GM23248 (cell line): ENCODE results near the gene PDCD10. TPM values are rescaled to one million over a fixed set of nuclear protein-coding genes. Genes with fewer than 3 reads are reported as not detected.

ENCODE experiments used
- DNase-seq: peaks from one replicate; pipeline ENCODE4 v3.0.0-alpha.2; 2015
- H2AFZ ChIP-seq: fragments of 200-600 bp; sonication (generic); 2 replicates; pipeline ENCODE4 v1.6.1; 2016; ENCODE audit warnings: antibody characterized with exemption
- H3F3A ChIP-seq: fragments of 200-600 bp; sonication (generic); 2 replicates; pipeline ENCODE4 v1.6.1; 2016; ENCODE audit warnings: mild to moderate bottlenecking, antibody characterized with exemption, mixed run types; ENCODE audit not compliant: insufficient read depth
- H3K27ac ChIP-seq: fragments of 200-600 bp; sonication (generic); 2 replicates; pipeline ENCODE4 v1.5.1; 2016; ENCODE audit warnings: mild to moderate bottlenecking
- H3K27me3 ChIP-seq: fragments of 200-600 bp; sonication (generic); replicated peaks from 2 replicates; pipeline ENCODE4 v1.6.1; 2016; ENCODE audit warnings: mild to moderate bottlenecking; ENCODE audit not compliant: insufficient read depth
- H3K36me3 ChIP-seq: fragments of 200-600 bp; sonication (generic); 2 replicates; pipeline ENCODE4 v1.6.1; 2016; ENCODE audit warnings: low read depth, mild to moderate bottlenecking
- H3K4me1 ChIP-seq: fragments of 200-600 bp; sonication (generic); 2 replicates; pipeline ENCODE4 v1.6.1; 2016; ENCODE audit warnings: mild to moderate bottlenecking; ENCODE audit not compliant: insufficient read depth
- H3K4me2 ChIP-seq: fragments of 200-600 bp; sonication (generic); one replicate; pipeline ENCODE4 v1.6.1; 2016; ENCODE audit warnings: mild to moderate bottlenecking; ENCODE audit not compliant: unreplicated experiment
- H3K4me3 ChIP-seq: fragments of 200-600 bp; sonication (generic); 2 replicates; pipeline ENCODE4 v1.5.1; 2016; ENCODE audit warnings: mild to moderate bottlenecking
- H3K79me2 ChIP-seq: fragments of 200-600 bp; sonication (generic); 2 replicates; pipeline ENCODE4 v1.6.1; 2016; ENCODE audit warnings: mild to moderate bottlenecking; ENCODE audit not compliant: insufficient read depth
- H3K9ac ChIP-seq: fragments of 200-600 bp; sonication (generic); 2 replicates; pipeline ENCODE4 v1.6.1; 2016; ENCODE audit warnings: mild to moderate bottlenecking
- H3K9me2 ChIP-seq: fragments of 200-600 bp; sonication (generic); 2 replicates; pipeline ENCODE4 v1.6.1; 2016; ENCODE audit warnings: mixed run types, mild to moderate bottlenecking, moderate library complexity; ENCODE audit not compliant: insufficient read depth
- H3K9me3 ChIP-seq: fragments of 200-600 bp; sonication (generic); one replicate; pipeline ENCODE4 v1.6.1; 2017; ENCODE audit warnings: low read depth
- H4K20me1 ChIP-seq: fragments of 200-600 bp; sonication (generic); 2 replicates; pipeline ENCODE4 v1.6.0; 2016; ENCODE audit not compliant: insufficient read depth
- EZH2 ChIP-seq: fragments of 200-600 bp; sonication (generic); IDR thresholded peaks from 2 replicates; pipeline ENCODE4 v1.6.1; 2018; ENCODE audit warnings: antibody characterized with exemption, mild to moderate bottlenecking; ENCODE audit not compliant: insufficient read depth, poor library complexity, severe bottlenecking
- EZH2phosphoT487 ChIP-seq: fragments of 200-600 bp; sonication (generic); IDR thresholded peaks from 2 replicates; pipeline ENCODE4 v1.6.1; 2018; ENCODE audit warnings: antibody characterized with exemption, moderate library complexity, mild to moderate bottlenecking, low read depth; ENCODE audit not compliant: insufficient read depth
- WGBS, 2 experiments: methylation state at CpG; one replicate each; pipeline ENCODE4 v1.1.6; 2015 to 2017; ENCODE audit warnings: low lambda C conversion rate in 2 of 2, low coverage in 1 of 2; ENCODE audit errors: missing lambda C conversion rate in 2 of 2; 5-methylcytosine and 5-hydroxymethylcytosine counted together
- in situ Hi-C: fragments of 300-500 bp; cut with MboI; formaldehyde crosslinking; loops from 2 replicates; pipeline ENCODE4 v1.15.0; 2020
- polyA plus RNA-seq: library from polyadenylated mRNA; unstranded; fragments of >200 nt; fragmentation: Nextera tagmentation; extraction: Ambion mirVana; gene quantifications from 2 replicates; pipeline ENCODE4 v1.2.1, GENCODE V29; 2016
- total RNA-seq: library from RNA; depleted of rRNA; stranded (reverse); fragments of >200 nt; shearing (Covaris generic); gene quantifications from 2 replicates; pipeline ENCODE4 v1.2.3, GENCODE V29; 2014

The PDCD10 gene
- total and polyA plus RNA-seq, 2 experiments from 2014 or later, result 61.7 to 71.6 TPM

- H3K27me3 ChIP-seq, result no peaks in the 10 kb centered on the region
- H3K9me3 ChIP-seq, result no peaks in the 10 kb centered on the region
- TF ChIP-seq EZH2 (no peak), EZH2phosphoT487 (no peak)
- no peaks in the 10 kb centered on the region; the same call in 1 of the 2 replicates for H3F3A ChIP-seq
- in situ Hi-C loops, result no loop called here
- no peak overlapping the region for H3K4me3 ChIP-seq
- no peak overlapping the region for H3K27ac ChIP-seq
- peaks cover 16% of the 10 kb centered on the region for H3K79me2 ChIP-seq
- 58 to 69% methylated on average over 2 of the region's 2 CpGs for WGBS, 2 experiments
- H2AFZ ChIP-seq, result no peak overlapping the region
- no peaks in the 10 kb centered on the region for H3K9me2 ChIP-seq
- H3K4me1 ChIP-seq, result peaks cover 7% of the 10 kb centered on the region
- no peak overlapping the region for H3K4me2 ChIP-seq
- no peaks in the 10 kb centered on the region for H3K36me3 ChIP-seq
- DNase-seq, result no peak
- H3K9ac ChIP-seq, result no peak overlapping the region
- H4K20me1 ChIP-seq, result no peaks in the 10 kb centered on the region
These were observed 3.3 kb upstream of the PDCD10 start for GRCh38 chr3:167738037-167738436.

- Histone ChIP-seq H3K9me2 (no peaks in the 10 kb centered on the region), H3K4me3 (no peak overlapping the region), H3K36me3 (no peaks in the 10 kb centered on the region), H3K27me3 (no peaks in the 10 kb centered on the region), H4K20me1 (no peaks in the 10 kb centered on the region), H3K9ac (no peak overlapping the region), H3K79me2 (peaks cover 26% of the 10 kb centered on the region), H3K9me3 (no peaks in the 10 kb centered on the region), H3F3A (no peaks in the 10 kb centered on the region; the same call in 1 of the 2 replicates), H3K27ac (no peak overlapping the region), H3K4me1 (peaks cover 17% of the 10 kb centered on the region), H2AFZ (no peak overlapping the region), H3K4me2 (peak overlapping the region; percentile 98)
- DNase-seq, result no peak
- TF ChIP-seq EZH2 (no peak), EZH2phosphoT487 (no peak)
- WGBS, 2 experiments, result 92 to 98% methylated on average over 2 of the region's 2 CpGs
- in situ Hi-C loops, result no loop called here
These were observed 2.3 kb upstream of the PDCD10 start for GRCh38 chr3:167736997-167737396.

GRCh38 chr3:167736264-167736787, 1.6 kb upstream of the PDCD10 start:
- Histone ChIP-seq H3K4me3 (peak overlapping the region; percentile 98), H3K9me2 (no peaks in the 10 kb centered on the region), H3K4me1 (peaks cover 17% of the 10 kb centered on the region), H2AFZ (peak overlapping the region; percentile 97), H3K36me3 (no peaks in the 10 kb centered on the region), H3K4me2 (peak overlapping the region; percentile 98), H3F3A (no peaks in the 10 kb centered on the region; the same call in 1 of the 2 replicates), H3K9ac (peak overlapping the region; percentile 63; the same call in 1 of the 2 replicates), H3K79me2 (peaks cover 33% of the 10 kb centered on the region), H4K20me1 (no peaks in the 10 kb centered on the region), H3K27me3 (no peaks in the 10 kb centered on the region), H3K9me3 (no peaks in the 10 kb centered on the region), H3K27ac (no peak overlapping the region)
- DNase-seq, result no peak
- 24 to 25% methylated on average over 7 of the region's 7 CpGs for WGBS, 2 experiments
- TF ChIP-seq EZH2phosphoT487 (no peak), EZH2 (no peak)
- in situ Hi-C loops, result no loop called here

- no peaks in the 10 kb centered on the region for H4K20me1 ChIP-seq
- H3K4me3 ChIP-seq, result peak within 1 kb of the TSS; percentile 98
- no peaks in the 10 kb centered on the region; the same call in 1 of the 2 replicates for H3F3A ChIP-seq
- H3K9me3 ChIP-seq, result no peaks in the 10 kb centered on the region
- peak within 1 kb of the TSS; percentile 96 for H3K9ac ChIP-seq
- no peaks in the 10 kb centered on the region for H3K27me3 ChIP-seq
- peak within 1 kb of the TSS; percentile 98 for H3K4me2 ChIP-seq
- no peak for TF ChIP-seq EZH2phosphoT487
- TF ChIP-seq EZH2, result no peak
- 0 to 2% methylated on average over 34 to 37 of the region's 37 CpGs for WGBS, 2 experiments
- H3K79me2 ChIP-seq, result peaks cover 41% of the 10 kb centered on the region
- no peaks in the 10 kb centered on the region for H3K9me2 ChIP-seq
- peaks cover 17% of the 10 kb centered on the region for H3K4me1 ChIP-seq
- DNase-seq, result peak; percentile 97
- no peaks in the 10 kb centered on the region for H3K36me3 ChIP-seq
- peak within 1 kb of the TSS; percentile 89 for H3K27ac ChIP-seq
- in situ Hi-C loops, result no loop called here
- H2AFZ ChIP-seq, result peak within 1 kb of the TSS; percentile 97
These were observed 794 bp upstream of the PDCD10 start, which contains the start of gene SERPINI1 for GRCh38 chr3:167735233-167736138. Gene SERPINI1, plus strand, starts transcription at chr3:167735721. Its CDS starts 53,408 bp downstream, at chr3:167789129.
